Stimulated activated CD4-positive, alpha-beta T cell treated with anti-CD3 and anti-CD28 coated beads, Interleukin-12 subunit alpha, Interleukin-12 subunit beta, amount 100 ng/mL, for 48 hours (primary cell): ENCODE measurements around the gene TEX2.
"Not testable (repeated sequence)": the region's sequence is repeated elsewhere in the genome, so short reads cannot be mapped to it uniquely, and the experiment has no call there.

Source experiments
- DNase-seq, 3 donors: peaks; one replicate each; pipeline ENCODE4 v3.0.0-alpha.2; 2020; ENCODE audit warnings: low read depth in 2 of 3, low spot score in 1 of 3

Gene TEX2

DNA sequence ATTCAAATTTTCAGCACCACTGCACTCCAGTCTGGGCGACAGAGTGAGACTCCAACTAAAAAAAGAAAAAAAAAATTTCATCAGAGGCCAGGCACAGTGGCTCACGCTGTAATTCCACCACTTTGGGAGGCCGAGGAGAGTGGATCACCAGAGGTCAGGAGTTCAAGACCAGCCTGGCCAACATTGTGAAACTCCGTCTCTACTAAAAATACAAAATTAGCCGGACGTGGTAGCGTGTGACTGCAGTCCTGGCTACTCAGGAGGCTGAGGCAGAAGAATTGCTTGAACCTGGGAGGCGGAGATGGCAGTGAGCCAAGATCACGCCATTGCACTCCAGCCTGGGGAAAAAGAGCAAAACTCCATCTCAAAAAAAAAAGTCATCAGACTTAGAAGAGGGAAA, 77.5 kb downstream of the TEX2 start:
- DNase-seq = not testable (repeated sequence)

GRCh38 chr17:64185101-64185500, 78.0 kb downstream of the TEX2 start:
- DNase-seq = no peak

DNA sequence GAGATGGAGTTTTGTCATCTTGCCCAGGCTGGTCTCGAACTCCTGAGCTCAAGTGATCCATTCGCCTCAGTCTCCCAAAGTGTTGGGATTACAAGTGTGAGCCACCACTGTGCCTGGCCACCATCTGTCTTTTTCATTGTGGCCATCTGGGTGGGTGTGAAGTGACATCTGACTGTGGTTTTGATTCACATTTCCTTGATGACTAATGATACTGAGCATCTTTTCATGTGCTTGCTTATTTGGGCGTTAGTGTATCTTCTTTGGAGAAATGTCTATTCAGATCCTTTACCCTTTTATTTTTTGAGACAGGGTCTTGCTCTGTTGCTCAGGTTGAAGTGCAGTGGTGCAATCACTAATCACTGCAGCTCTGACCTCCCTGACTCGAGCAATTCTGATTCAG, 79.2 kb downstream of the TEX2 start:
- DNase-seq = peak in 2 of 3 donors; percentile 3 to 13

- no peak for DNase-seq
These were observed 80.6 kb downstream of the TEX2 start for GRCh38 chr17:64182325-64183012.

GRCh38 chr17:64180089-64181073, 82.7 kb downstream of the TEX2 start:
- DNase-seq = no peak

DNA sequence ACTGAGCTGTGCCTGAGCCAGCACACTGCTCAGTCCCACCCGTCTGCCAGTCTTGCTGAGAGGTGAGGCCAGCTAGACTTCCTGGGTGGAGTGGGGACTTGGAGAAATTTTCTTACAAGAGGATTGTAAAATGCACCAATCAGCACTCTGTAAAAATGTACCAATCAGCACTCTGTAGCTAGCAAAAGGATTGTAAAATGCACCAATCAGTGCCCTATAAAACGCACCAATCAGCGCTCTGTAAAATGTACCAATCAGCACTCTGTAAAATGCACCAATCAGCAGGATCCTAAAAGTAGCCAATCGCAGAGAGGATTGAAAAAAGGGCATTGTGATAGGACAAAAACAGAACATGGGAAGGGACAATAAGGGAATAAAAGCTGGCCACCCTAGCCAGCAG, 84.0 kb downstream of the TEX2 start:
- not testable (repeated sequence) for DNase-seq

- DNase-seq = no peak
These were observed 84.8 kb downstream of the TEX2 start for GRCh38 chr17:64178011-64178825.

DNA sequence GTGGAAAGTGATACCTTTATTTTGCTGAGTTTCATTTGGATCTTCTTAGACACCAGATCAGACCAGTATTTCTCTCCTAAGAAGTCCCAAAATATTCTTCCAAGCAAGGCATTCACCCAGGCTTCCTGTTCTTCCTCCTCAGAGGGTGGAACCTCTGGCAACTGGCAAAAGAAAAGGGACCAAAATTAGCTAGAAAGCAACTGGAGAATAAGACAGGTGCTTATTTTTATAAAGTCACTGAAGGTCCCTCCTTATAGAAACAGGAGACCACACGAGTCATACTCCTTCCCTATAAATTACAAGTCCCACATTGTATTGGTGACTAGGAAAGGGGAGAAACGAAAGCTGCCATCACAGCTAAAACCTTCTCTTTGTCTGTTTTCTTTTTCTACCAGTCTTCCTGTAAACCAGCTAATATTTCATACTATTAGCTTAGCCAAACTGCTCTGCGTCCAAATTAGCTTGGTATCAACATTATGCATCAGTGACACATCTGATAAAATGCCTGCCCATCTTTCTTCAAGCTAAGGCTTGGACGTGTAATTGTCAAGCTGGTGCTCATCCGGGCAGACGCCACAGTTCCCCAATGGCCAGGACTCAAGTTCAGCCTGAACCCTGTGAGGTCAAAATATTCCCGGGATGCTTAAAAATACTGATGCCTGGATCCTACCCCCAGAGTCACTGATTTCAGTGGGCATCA, 85.6 kb downstream of the TEX2 start:
- DNase-seq = no peak

DNA sequence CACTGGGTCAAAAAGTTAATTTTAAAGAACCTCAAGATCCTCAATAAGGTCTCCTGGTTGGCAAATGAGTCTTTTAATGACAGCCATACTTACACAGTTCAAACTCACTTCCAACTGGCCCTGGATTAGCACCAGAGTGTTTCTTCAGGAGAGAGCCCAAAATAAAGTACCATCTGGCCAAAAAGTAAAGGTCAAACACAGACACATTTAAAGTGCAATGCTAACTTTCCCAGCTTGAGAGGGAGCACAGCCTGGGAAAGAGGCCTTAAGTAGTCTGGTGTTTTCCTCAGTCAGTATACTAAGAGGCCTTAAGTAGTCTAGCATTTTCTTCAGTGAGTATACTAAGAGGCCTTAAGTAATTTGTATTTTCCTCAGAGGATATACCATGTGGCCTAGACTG, 86.5 kb downstream of the TEX2 start:
- DNase-seq = no peak

- DNase-seq = no peak
These were observed 88.2 kb downstream of the TEX2 start for GRCh38 chr17:64174686-64175456.

GRCh38 chr17:64173646-64174045, 89.4 kb downstream of the TEX2 start:
- no peak for DNase-seq

DNA sequence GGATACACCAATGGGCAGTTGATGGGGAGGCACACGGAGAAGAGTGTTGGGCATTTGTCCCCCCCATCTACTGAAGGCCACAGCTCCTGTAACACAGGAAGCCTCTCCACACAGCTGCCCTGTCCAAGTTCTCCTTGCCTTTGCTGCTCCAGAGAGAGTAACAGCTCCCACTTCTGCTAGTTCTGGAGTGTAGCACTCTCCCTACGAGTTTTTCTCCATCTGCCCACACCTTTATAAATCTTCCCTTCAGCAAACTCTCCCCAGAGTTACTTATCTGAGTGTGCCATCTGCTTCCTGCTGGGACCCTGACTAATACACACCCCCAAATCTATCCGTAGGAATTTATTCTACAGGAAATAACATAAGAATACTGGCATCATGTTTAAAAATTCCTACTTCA, 90.5 kb downstream of the TEX2 start:
- no peak for DNase-seq

DNA sequence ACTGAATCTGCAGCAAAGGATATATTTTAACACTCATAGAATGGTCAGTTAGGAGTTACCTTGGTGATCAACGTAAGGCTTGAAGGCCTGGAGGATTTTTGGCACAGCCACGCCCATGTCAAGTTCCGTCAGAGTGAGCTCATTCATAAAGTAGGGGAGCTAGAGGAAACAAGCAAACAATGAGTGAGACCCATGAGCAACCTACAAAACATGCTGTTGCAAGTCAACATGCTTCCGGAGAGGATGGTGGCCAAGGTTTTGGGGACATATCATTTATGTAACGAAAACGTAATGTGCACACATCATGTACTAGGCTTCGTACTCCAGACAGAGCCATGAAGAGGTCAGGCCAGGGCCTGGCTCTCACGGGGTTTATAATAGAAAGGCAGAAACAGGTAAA, 92.0 kb downstream of the TEX2 start:
- no peak for DNase-seq

- DNase-seq = no peak
These were observed 92.8 kb downstream of the TEX2 start for GRCh38 chr17:64170286-64170685.

DNA sequence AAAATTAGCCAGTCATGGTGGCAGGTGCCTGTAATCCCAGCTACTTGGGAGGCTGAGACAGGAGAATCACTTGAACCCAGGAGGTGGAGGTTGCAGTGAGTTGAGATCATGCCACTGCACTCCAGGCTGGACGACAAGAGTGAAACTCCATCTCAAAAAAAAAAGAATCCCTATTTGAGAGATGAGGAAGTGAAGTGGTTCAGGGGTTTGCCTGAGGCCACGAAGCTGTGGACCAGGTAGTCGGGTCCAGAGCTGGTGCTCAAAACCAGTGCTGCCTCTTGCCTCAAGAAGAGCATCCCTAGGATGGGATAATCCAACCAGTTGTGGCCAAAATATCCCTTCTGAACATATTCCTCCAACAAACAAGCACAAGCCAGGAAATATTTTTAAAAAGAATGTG, 95.4 kb downstream of the TEX2 start:
- not testable (repeated sequence) for DNase-seq

- no peak for DNase-seq
These were observed 96.2 kb downstream of the TEX2 start for GRCh38 chr17:64166876-64167275.

- no peak for DNase-seq
These were observed 97.7 kb downstream of the TEX2 start for GRCh38 chr17:64165347-64165746.

DNA sequence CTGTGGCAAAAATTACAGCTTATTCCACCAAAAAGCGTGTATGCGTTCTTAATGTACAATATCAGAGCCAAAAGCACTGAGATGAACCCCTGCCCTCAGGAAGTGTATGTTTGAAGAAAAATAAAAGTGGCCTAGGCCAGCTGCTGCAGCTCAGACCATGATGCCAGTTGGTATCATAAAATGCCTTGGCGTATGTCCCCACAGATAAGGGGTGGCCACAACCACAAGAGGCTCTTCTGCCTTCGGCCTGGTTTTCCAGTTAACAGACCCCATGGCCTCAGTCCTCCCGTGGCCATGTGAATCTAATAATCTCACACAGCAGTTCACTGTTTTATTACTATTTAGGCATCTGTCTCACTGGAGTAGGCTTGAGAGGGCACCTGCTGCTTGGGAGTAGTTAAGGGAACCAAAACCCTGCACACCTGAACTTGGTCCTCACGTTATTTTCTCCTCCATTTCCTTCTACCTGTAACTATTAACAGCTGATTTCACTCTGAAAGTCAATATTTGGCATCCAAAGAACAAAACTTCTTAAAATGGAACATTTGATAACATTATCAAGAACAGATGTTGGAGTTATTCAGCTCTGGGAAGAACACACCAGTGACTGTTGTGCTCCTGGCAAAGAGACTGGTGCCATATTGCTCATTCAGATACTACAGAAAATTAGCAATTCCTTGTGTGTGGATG, 98.3 kb downstream of the TEX2 start:
- DNase-seq = no peak

DNA sequence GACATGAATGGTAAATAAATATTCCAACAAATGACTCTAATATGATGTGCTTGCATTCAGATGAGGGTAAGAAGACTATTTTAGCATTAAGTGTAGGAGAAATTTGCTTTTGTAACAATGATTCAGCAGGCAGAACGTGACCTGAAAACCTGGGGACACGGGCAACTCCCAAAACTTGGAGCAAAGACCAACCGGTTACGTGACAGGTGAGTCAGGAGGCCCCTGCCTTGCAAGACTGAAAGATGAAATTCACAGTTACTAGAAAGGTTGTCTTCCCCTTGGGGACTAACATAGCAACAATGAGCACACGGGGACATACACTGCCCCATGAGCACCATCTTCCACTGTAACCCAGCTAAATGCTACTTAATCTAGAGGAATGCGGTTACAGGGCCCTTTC, 99.6 kb downstream of the TEX2 start:
- DNase-seq = no peak

- no peak for DNase-seq
These were observed 100.5 kb downstream of the TEX2 start for GRCh38 chr17:64162554-64162953.
